C4-2B (cell line): ENCODE measurements around the gene PNPO.

Experiments used
- CTCF ChIP-seq: fragments of 450-650 bp; conservative IDR thresholded peaks from 2 replicates; pipeline ENCODE4 v1.5.1; 2017; ENCODE audit warnings: mild to moderate bottlenecking
- ZFX ChIP-seq: fragments of 450-650 bp; IDR thresholded peaks from 2 replicates; pipeline ENCODE4 v1.6.1; 2017

- no peak for TF ChIP-seq CTCF
- no peak for TF ChIP-seq ZFX
These were observed 13.5 kb upstream of the PNPO start for GRCh38 chr17:47927821-47928400.
